K562 (cell line): ENCODE results near the gene DUSP10. TPM values are rescaled to one million over a fixed set of nuclear protein-coding genes. Genes with fewer than 3 reads are reported as not detected.

Source experiments
- ATAC-seq: fragments of 200-7000 bp; cut with Tn5 transposase; 3 replicates; pipeline ENCODE4 v1.9.1; 2020; ENCODE audit warnings: moderate library complexity
- BruUV-seq: library from RNA; stranded (reverse); fragments of 400-500 nt; replicated peaks from 2 replicates; lab custom pipeline; 2021; lab: Mats Ljungman, UMichigan
- CTCF ChIA-PET: fragments of 300-600 bp; formaldehyde crosslinking; extraction: SDS; loops from one replicate; lab custom pipeline; 2021; ENCODE audit warnings: low intra/inter-chr PET ratio; lab: Yijun Ruan, JAX
- POLR2A ChIA-PET: fragments of 300-600, 350-650 bp; sonication (Branson Sonifier 250); formaldehyde crosslinking; extraction: SDS; loops from one replicate; lab custom pipeline; 2021; ENCODE audit warnings: antibody characterized with exemption, inconsistent platforms; lab: Yijun Ruan, JAX
- DNase-seq, 4 experiments: peaks; one replicate each; pipeline versions ENCODE4 v3.0.0 to v3.0.0-alpha.2; 2011 to 2018; ENCODE audit warnings: low spot score in 3 of 4, mixed read lengths in 3 of 4; ENCODE audit errors: extremely low read depth in 1 of 4
- FAIRE-seq: peaks from 2 replicates; lab custom pipeline; 2011; peaks lifted over from hg19 to GRCh38; lab: Jason Lieb, UNC
- H2AFZ ChIP-seq: 2 replicates; pipeline ENCODE4 v1.6.0; 2011; ENCODE audit warnings: low read depth, low read length, control low read depth, inconsistent platforms
- H3K27ac ChIP-seq: fragments of 200-600 bp; 3 replicates; pipeline ENCODE4 v1.8.0; 2011; ENCODE audit warnings: low read depth, mild to moderate bottlenecking, control low read depth, inconsistent platforms, low read length, moderate library complexity, mixed read lengths; ENCODE audit errors: extremely low read depth
- H3K27me3 ChIP-seq, 2 experiments: fragments of 300-600 bp in 1 of 2; 2 replicates in 1 of 2; 3 replicates in 1 of 2; pipeline versions ENCODE4 v1.6.0 to v1.8.0; 2011; ENCODE audit warnings: inconsistent platforms in 2 of 2, low read length in 2 of 2, mild to moderate bottlenecking in 1 of 2, mixed read lengths in 1 of 2, moderate library complexity in 1 of 2; ENCODE audit not compliant: control insufficient read depth in 2 of 2, insufficient read depth in 2 of 2
- H3K36me3 ChIP-seq: fragments of 300-600 bp; 3 replicates; pipeline ENCODE4 v1.8.0; 2011; ENCODE audit warnings: mild to moderate bottlenecking, low read length, inconsistent platforms; ENCODE audit not compliant: control insufficient read depth, insufficient read depth
- H3K4me1 ChIP-seq, 2 experiments: fragments of 200-600 bp in 1 of 2; replicated peaks in 1 of 2; 2 replicates in 1 of 2; 3 replicates in 1 of 2; pipeline versions ENCODE4 v1.5.1 to v1.8.0; 2011; ENCODE audit warnings: inconsistent platforms in 2 of 2, low read length in 2 of 2, mild to moderate bottlenecking in 1 of 2, mixed read lengths in 1 of 2, moderate library complexity in 1 of 2; ENCODE audit not compliant: control insufficient read depth in 2 of 2, insufficient read depth in 2 of 2
- H3K4me2 ChIP-seq: 2 replicates; pipeline ENCODE4 v1.6.1; 2011; ENCODE audit warnings: low read length, control low read depth, inconsistent platforms, mixed read lengths; ENCODE audit not compliant: insufficient read depth
- H3K4me3 ChIP-seq: fragments of 200-600 bp; sonication (generic), shearing (Covaris generic); 2 replicates; pipeline ENCODE4 v1.5.1; 2016; ENCODE audit warnings: control low read depth, inconsistent platforms
- H3K79me2 ChIP-seq: fragments of 200-600 bp; 3 replicates; pipeline ENCODE4 v1.8.0; 2011; ENCODE audit warnings: low read length, inconsistent platforms; ENCODE audit not compliant: control insufficient read depth, insufficient read depth
- H3K9ac ChIP-seq, 2 experiments: 2 replicates each; pipeline versions ENCODE4 v1.6.0 to v1.6.1; 2011; ENCODE audit warnings: low read depth in 2 of 2, low read length in 2 of 2, control low read depth in 1 of 2, inconsistent platforms in 1 of 2, mild to moderate bottlenecking in 1 of 2, mixed read lengths in 1 of 2; ENCODE audit not compliant: insufficient read depth in 1 of 2
- H3K9me1 ChIP-seq: one replicate; pipeline ENCODE4 v1.6.0; 2011; ENCODE audit warnings: inconsistent platforms, mild to moderate bottlenecking, low read length, moderate library complexity; ENCODE audit not compliant: control insufficient read depth, insufficient read depth
- H3K9me3 ChIP-seq: replicated peaks from 2 replicates; pipeline ENCODE4 v1.5.1; 2011; ENCODE audit warnings: low read depth, low read length, inconsistent platforms; ENCODE audit not compliant: control insufficient read depth, insufficient read depth
- H4K20me1 ChIP-seq: replicated peaks from 2 replicates; pipeline ENCODE4 v1.6.1; 2011; ENCODE audit warnings: low read length, inconsistent platforms, mixed read lengths; ENCODE audit not compliant: control insufficient read depth, insufficient read depth
- ELF4 ChIP-seq: fragments of 450-650 bp; formaldehyde crosslinking; IDR thresholded peaks from 2 replicates; pipeline ENCODE4 v1.4.0; 2022; ENCODE audit warnings: missing genetic modification characterization
- FOXO4 ChIP-seq: fragments of 450-650 bp; formaldehyde crosslinking; IDR thresholded peaks from 2 replicates; pipeline ENCODE4 v1.4.0; 2020; ENCODE audit warnings: mild to moderate bottlenecking, moderate library complexity
- NR1H2 ChIP-seq: sonication (generic); formaldehyde crosslinking; IDR thresholded peaks from 2 replicates; pipeline ENCODE4 v1.4.0; 2020; ENCODE audit warnings: mild to moderate bottlenecking, missing genetic modification reagents
- ZBTB11 ChIP-seq, 3 experiments: fragments of 200-800 bp in 1 of 3; fragments of 250-450 bp in 1 of 3; fragments of 450-650 bp in 1 of 3; sonication (Bioruptor Pico) in 1 of 3; sonication (Bioruptor generic) in 1 of 3; formaldehyde crosslinking in 1 of 3; IDR thresholded peaks; 2 replicates each; pipeline versions ENCODE4 v1.6.1 to v1.8.0; 2016 to 2022; ENCODE audit warnings: mild to moderate bottlenecking in 2 of 3, missing genetic modification characterization in 2 of 3, missing compliant biosample characterization in 1 of 3, moderate library complexity in 1 of 3
- ZNF175 ChIP-seq: fragments of 200-800 bp; sonication (Bioruptor generic); IDR thresholded peaks from 2 replicates; pipeline ENCODE4 v1.6.1; 2016; ENCODE audit warnings: low read depth, mild to moderate bottlenecking, missing genetic modification characterization, missing compliant biosample characterization
- ZNF212 ChIP-seq: fragments of 450-650 bp; formaldehyde crosslinking; IDR thresholded peaks from 2 replicates; pipeline ENCODE4 v1.4.0; 2020; ENCODE audit warnings: mild to moderate bottlenecking
- ZNF77 ChIP-seq: fragments of 250-450 bp; sonication (Bioruptor Pico); IDR thresholded peaks from 2 replicates; pipeline ENCODE4 v1.5.0; 2020
- ZNF778 ChIP-seq: fragments of 450-650 bp; formaldehyde crosslinking; IDR thresholded peaks from 2 replicates; pipeline ENCODE4 v1.4.0; 2020; ENCODE audit warnings: mild to moderate bottlenecking, moderate library complexity
- WGBS: fragments of 100-300 bp; shearing (Covaris generic); methylation state at CpG from one replicate; pipeline ENCODE4 v1.1.6; 2016; ENCODE audit warnings: low coverage, mixed read lengths; ENCODE audit not compliant: insufficient coverage; ENCODE audit errors: missing lambda C conversion rate; 5-methylcytosine and 5-hydroxymethylcytosine counted together
- in situ Hi-C: fragments of 300-500 bp; cut with MboI; formaldehyde crosslinking; loops from 4 replicates; pipeline ENCODE4 v1.15.0; 2018; ENCODE audit warnings: inconsistent platforms, mixed read lengths
- intact Hi-C: fragments of 100-400 bp; cut with micrococcal nuclease; formaldehyde crosslinking; loops from 2 replicates; pipeline ENCODE4 v1.14.2; 2022
- polyA plus RNA-seq, 8 experiments: library from polyadenylated mRNA; depleted of rRNA in 4 of 8; stranded (reverse) in 5 of 8; unstranded in 3 of 8; fragments of >200 nt; fragmentation: Nextera tagmentation in 2 of 8; fragmentation: Illumina TruSeq in 1 of 8; extraction: Ambion mirVana in 2 of 8; extraction: Trizol in 1 of 8; gene quantifications; 2 replicates each; pipeline versions ENCODE4 v1.2.1 to v1.2.3, GENCODE V29; 2011 to 2014; ENCODE audit warnings: inconsistent platforms in 1 of 8, missing spikeins in 1 of 8
- total RNA-seq, 7 experiments: library from RNA; depleted of rRNA in 6 of 7; stranded (reverse); fragments of >200 nt in 6 of 7; fragmentation: Illumina TruSeq in 2 of 7; extraction: Trizol in 2 of 7; gene quantifications; 2 replicates each; pipeline versions ENCODE4 v1.2.1 to v1.2.3, GENCODE V29; 2011 to 2021; ENCODE audit warnings: low replicate concordance in 1 of 7
- TF ChIP-seq, protein P1 (sequence below): fragments of 250-450 bp; sonication (Bioruptor Pico); IDR thresholded peaks from 2 replicates; pipeline ENCODE4 v1.8.0; 2021; ENCODE audit warnings: mild to moderate bottlenecking, moderate library complexity

Gene DUSP10
- total and polyA plus RNA-seq, 9 of the 15 experiments (the other 6 are each of a cell fraction or from before 2014, with no cell fraction given), result 1.7 to 8.3 (median 6.1) TPM

DNA sequence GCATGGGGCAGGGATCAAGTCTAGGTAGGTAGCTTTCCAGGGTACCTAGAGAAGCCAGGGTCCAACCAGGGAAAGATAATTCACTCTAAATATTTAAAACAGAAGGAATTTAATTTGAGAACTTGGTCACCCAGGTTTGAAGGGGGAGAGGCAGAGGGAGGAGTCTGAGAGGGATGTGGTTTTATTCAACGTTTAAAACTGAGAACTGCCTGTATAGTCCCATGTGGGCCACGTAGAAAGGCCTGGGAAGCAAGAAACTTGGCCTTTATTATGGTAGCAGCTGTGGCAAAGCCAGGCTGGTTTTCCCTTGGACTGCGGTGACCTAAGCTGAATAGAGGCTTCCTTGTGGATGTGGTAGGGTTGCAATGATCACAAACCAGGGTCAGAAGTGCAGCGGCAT is 42.0 kb upstream of the DUSP10 start:
- in situ Hi-C loops, result no loop called here
- TF ChIP-seq ZNF77 (CRISPR knock-in tag) (no peak), ZNF175 (CRISPR knock-in tag) (no peak), ZNF212 (CRISPR knock-in tag) (no peak), FOXO4 (no peak), NR1H2 (no peak), ELF4 (CRISPR knock-in tag) (no peak), ZBTB11 (CRISPR knock-in tag; IDR thresholded peaks at IDR 0.05) (no peak), ZNF778 (CRISPR knock-in tag) (no peak)
- TF ChIP-seq, protein P1, sequence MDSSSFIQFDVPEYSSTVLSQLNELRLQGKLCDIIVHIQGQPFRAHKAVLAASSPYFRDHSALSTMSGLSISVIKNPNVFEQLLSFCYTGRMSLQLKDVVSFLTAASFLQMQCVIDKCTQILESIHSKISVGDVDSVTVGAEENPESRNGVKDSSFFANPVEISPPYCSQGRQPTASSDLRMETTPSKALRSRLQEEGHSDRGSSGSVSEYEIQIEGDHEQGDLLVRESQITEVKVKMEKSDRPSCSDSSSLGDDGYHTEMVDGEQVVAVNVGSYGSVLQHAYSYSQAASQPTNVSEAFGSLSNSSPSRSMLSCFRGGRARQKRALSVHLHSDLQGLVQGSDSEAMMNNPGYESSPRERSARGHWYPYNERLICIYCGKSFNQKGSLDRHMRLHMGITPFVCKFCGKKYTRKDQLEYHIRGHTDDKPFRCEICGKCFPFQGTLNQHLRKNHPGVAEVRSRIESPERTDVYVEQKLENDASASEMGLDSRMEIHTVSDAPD, result no peak
- no TSS peak for BruUV-seq
- H4K20me1 ChIP-seq, result no peaks in the 10 kb centered on the region
- no peaks in the 10 kb centered on the region for H3K36me3 ChIP-seq
- no peak overlapping the region for H3K27ac ChIP-seq
- H3K9me3 ChIP-seq, result no peaks in the 10 kb centered on the region
- ATAC-seq (no peak), DNase-seq (no peak), FAIRE-seq (no peak)
- H3K4me2 ChIP-seq, result no peak overlapping the region
- no peaks in the 10 kb centered on the region for H3K79me2 ChIP-seq
- no peaks in the 10 kb centered on the region for H3K27me3 ChIP-seq
- H3K9ac ChIP-seq, result no peak overlapping the region
- no peak overlapping the region for H2AFZ ChIP-seq
- no peaks in the 10 kb centered on the region for H3K9me1 ChIP-seq
- intact Hi-C loops, result no loop called here
- WGBS, result 25% methylated on average over 4 of the region's 4 CpGs
- H3K4me3 ChIP-seq, result no peak overlapping the region
- ChIA-PET CTCF (no interaction called here), POLR2A (interaction anchor here (0.5 to 1.8 kb wide), 2 partner anchors 18 to 22 kb away, joined by 3 to 4 read pairs; no protein-coding TSS in a partner anchor)
- H3K4me1 ChIP-seq, result peaks cover 0 to 14% of the 10 kb centered on the region in 2 experiments; a peak in 2 of 5 replicates
